Measurements from ENCODE around the gene CCDC177. TPM values are rescaled to one million over a fixed set of nuclear protein-coding genes. Genes with fewer than 3 reads are reported as not detected.

CCDC177 gene
- total RNA-seq, 1 donor from 2014 or later, result not detected

DNA sequence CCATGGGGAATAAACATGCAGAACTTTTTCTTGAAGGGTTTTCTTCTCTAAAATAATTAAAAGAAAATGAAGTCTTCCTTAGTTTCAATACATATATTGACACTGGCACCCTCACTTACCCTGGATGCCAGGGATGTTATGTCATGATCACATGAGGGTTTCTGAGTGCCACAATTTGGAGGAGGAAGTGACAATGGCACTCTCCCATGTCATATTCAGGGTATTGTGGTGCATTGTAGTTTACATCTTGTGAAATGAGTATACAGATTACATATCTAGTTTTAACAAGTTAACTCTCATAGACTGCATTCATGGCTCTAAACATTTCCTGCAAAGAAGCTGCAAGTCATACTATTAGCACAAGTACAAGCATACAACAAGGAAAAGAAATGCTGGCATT is 37.7 kb downstream of the CCDC177 start:
- Histone ChIP-seq H3K36me3 (no peaks in the 10 kb centered on the region), H3K4me1 (no peaks in the 10 kb centered on the region), H3K9me3 (peaks cover 5% of the 10 kb centered on the region), H3K27ac (no peak overlapping the region), H3K4me3 (no peak overlapping the region), H3K27me3 (ENCODE audit: low read depth) (no peaks in the 10 kb centered on the region)
- intact Hi-C loops (cut with DNase I), result no loop called here
- TF ChIP-seq, protein P1, sequence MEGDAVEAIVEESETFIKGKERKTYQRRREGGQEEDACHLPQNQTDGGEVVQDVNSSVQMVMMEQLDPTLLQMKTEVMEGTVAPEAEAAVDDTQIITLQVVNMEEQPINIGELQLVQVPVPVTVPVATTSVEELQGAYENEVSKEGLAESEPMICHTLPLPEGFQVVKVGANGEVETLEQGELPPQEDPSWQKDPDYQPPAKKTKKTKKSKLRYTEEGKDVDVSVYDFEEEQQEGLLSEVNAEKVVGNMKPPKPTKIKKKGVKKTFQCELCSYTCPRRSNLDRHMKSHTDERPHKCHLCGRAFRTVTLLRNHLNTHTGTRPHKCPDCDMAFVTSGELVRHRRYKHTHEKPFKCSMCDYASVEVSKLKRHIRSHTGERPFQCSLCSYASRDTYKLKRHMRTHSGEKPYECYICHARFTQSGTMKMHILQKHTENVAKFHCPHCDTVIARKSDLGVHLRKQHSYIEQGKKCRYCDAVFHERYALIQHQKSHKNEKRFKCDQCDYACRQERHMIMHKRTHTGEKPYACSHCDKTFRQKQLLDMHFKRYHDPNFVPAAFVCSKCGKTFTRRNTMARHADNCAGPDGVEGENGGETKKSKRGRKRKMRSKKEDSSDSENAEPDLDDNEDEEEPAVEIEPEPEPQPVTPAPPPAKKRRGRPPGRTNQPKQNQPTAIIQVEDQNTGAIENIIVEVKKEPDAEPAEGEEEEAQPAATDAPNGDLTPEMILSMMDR (IDR thresholded peaks at IDR 0.05), result no peak
- DNase-seq (no peak), ATAC-seq (no peak)

DNA sequence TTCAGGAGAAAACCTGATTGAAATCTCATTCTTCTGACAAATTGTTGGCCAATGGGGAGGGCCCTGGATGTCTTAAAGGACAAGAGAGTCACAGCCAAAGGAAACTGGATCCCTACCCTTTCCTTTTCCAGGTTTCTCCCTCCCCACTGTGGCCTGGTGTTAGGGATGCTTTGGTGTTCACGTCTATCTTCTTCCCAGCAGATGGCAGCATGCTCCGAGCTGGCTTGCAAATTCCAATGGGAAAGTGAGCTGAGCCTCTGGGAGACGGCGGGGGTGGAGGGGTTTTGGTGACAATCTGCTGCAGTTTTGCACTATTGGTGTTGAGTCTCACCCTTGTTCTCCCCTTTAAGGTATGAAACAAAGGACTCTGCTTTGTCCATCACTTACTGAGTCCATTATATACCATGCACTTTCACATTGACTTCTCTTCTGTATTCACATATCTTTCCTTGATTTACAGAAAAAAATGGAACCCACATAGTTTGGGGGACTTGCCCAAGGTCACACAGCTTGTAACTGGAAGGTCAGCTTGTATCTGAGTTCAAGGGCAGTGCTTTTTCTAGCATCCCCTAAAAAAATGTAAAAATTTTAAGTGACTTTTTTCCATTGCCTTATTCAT is 39.3 kb downstream of the CCDC177 start:
- DNase-seq (no peak), ATAC-seq (peak; percentile 61 to 72)
- H3K9me3 ChIP-seq, result peaks cover 5% of the 10 kb centered on the region
- no peaks in the 10 kb centered on the region for H3K36me3 ChIP-seq
- H3K4me1 ChIP-seq, result no peaks in the 10 kb centered on the region
- H3K27ac ChIP-seq, result no peak overlapping the region
- TF ChIP-seq, protein P1 (IDR thresholded peaks at IDR 0.05), result peak; percentile 60
- H3K27me3 ChIP-seq (ENCODE audit: low read depth), result no peaks in the 10 kb centered on the region
- intact Hi-C loops (cut with DNase I), result no loop called here
- no peak overlapping the region for H3K4me3 ChIP-seq

DNA sequence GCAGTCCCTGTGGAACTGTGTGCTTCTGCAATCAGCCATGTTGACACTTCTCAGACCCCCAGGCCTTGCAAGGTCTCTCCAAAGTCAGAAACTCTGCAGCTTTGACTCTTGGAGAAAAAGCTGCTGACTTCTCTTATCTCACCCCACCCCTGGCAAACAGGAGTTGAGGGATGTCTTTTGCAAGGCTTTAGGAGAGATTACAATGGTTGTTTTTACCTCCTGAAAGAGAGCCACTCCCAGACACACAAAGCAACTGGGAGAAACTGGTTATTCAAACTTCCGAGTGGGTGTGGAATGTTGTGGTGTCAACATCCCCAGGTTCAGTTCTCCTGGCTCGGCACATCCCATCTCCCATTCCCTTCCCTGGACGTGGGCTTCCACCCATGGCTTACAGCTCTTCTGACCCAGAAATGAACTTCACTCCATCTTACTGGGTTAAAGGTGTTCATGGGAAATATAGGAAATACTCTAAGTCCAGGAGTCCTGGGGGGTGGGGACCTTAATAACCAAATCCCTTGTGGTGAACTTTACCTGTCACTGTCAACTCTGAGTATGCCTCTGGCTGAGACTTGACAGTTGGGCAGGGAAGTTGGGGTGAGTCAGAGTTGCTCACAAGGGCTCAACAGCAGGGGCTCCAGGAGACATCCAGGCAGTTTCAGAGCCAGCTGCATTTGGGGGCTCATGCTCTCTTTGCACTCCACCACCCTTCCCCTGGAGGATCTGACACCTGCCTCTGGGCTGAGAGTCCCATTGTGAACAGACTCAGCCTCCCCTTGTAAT is 41.9 kb downstream of the CCDC177 start:
- no peaks in the 10 kb centered on the region for H3K9me3 ChIP-seq
- DNase-seq (no peak), ATAC-seq (no peak)
- H3K4me3 ChIP-seq, result no peak overlapping the region
- no peak overlapping the region for H3K27ac ChIP-seq
- no peaks in the 10 kb centered on the region for H3K27me3 ChIP-seq (ENCODE audit: low read depth)
- TF ChIP-seq, protein P1 (IDR thresholded peaks at IDR 0.05), result no peak
- intact Hi-C loops (cut with DNase I), result no loop called here
- H3K36me3 ChIP-seq, result no peaks in the 10 kb centered on the region
- H3K4me1 ChIP-seq, result no peaks in the 10 kb centered on the region

DNA sequence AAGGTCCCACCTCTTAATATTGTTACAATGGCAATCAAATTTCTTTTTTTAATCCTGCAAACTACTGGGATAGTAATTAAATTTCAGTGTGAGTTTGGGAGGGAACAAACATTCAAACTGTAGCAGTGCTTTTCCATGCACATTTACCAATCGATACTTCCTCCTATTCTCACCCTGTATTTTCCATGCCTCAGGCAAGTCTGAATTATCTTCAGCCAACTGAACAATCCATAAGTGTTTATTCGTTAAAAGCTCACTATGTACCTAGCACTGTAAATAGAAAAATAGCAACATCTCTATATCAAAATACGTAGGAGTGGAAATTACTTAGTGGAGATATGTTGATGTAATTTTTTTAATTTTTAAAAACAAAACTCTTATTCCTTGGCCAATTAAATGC is 43.5 kb downstream of the CCDC177 start:
- Histone ChIP-seq H3K4me3 (no peak overlapping the region), H3K27ac (no peak overlapping the region), H3K9me3 (no peaks in the 10 kb centered on the region), H3K36me3 (no peaks in the 10 kb centered on the region), H3K27me3 (ENCODE audit: low read depth) (no peaks in the 10 kb centered on the region), H3K4me1 (no peaks in the 10 kb centered on the region)
- TF ChIP-seq, protein P1 (IDR thresholded peaks at IDR 0.05), result no peak
- intact Hi-C loops (cut with DNase I), result no loop called here
- DNase-seq (no peak), ATAC-seq (no peak)

DNA sequence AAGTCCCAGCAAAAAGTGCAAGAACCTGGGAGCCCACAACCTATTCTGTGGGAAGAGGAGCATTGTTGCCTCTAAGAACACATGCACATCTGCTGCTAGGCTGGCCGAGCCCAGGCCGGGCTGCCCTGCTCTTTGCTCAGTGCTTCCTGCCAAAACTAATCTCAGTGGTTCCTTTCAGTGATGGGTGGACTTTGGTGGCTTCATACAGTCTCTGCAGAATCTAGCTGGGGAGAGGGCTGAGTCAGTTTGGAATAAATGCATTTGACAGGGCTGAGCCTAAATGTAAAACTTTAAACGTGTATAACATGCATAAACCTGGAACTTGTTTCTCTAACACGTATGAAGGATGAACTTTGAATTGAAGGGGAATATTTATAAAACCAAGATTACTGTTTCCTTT is 44.6 kb downstream of the CCDC177 start:
- intact Hi-C loops (cut with DNase I), result no loop called here

More for the DNA sequence above, 44.6 kb downstream of the CCDC177 start:
- DNase-seq (no peak), ATAC-seq (no peak)
- Histone ChIP-seq H3K27me3 (ENCODE audit: low read depth) (no peaks in the 10 kb centered on the region), H3K4me1 (no peaks in the 10 kb centered on the region), H3K27ac (no peak overlapping the region), H3K9me3 (no peaks in the 10 kb centered on the region), H3K36me3 (no peaks in the 10 kb centered on the region), H3K4me3 (no peak overlapping the region)
- TF ChIP-seq, protein P1 (IDR thresholded peaks at IDR 0.05), result no peak
